Stimulated activated naive CD8-positive, alpha-beta T cell treated with anti-CD3 and anti-CD28 coated beads, Interleukin-15, amount 100 ng/mL, for 72 hours (primary cell): ENCODE data around the gene PDGFRB.

Source experiments
- ATAC-seq: fragments of 150-1000 bp; cut with Tn5 transposase; 2 replicates; pipeline ENCODE4 v1.10.0; 2021; ENCODE audit warnings: mild to moderate bottlenecking, moderate library complexity
- DNase-seq, 2 donors: peaks; one replicate each; pipeline ENCODE4 v3.0.0; 2021 to 2022
- H3K27ac Mint-ChIP-seq, 2 donors: one replicate each; pipeline ENCODE4 v1.8.0; 2022; ENCODE audit warnings: mild to moderate bottlenecking in 2 of 2, mixed read lengths in 2 of 2, moderate library complexity in 2 of 2
- H3K27me3 Mint-ChIP-seq: one replicate; pipeline ENCODE4 v1.8.0; 2022; ENCODE audit warnings: mixed read lengths
- H3K4me1 Mint-ChIP-seq: one replicate; pipeline ENCODE4 v1.8.0; 2022; ENCODE audit warnings: mild to moderate bottlenecking, mixed read lengths
- H3K4me3 Mint-ChIP-seq, 2 donors: one replicate each; pipeline ENCODE4 v1.8.0; 2022; ENCODE audit warnings: mild to moderate bottlenecking in 2 of 2, mixed read lengths in 2 of 2, moderate library complexity in 1 of 2
- H3K9me3 Mint-ChIP-seq, 2 donors: one replicate each; pipeline ENCODE4 v1.8.0; 2022; ENCODE audit warnings: mixed read lengths in 2 of 2

Gene PDGFRB

GRCh38 chr5:150160448-150161081, 4.9 kb upstream of the PDGFRB start:
- Mint-ChIP-seq H3K4me3 (no peak overlapping the region), H3K4me1 (peaks cover 10% of the 10 kb centered on the region), H3K27ac (no peak overlapping the region), H3K9me3 (no peaks in the 10 kb centered on the region), H3K27me3 (peaks cover 30% of the 10 kb centered on the region)
- DNase-seq (no peak), ATAC-seq (no peak)

GRCh38 chr5:150159741-150160179, 4.1 kb upstream of the PDGFRB start:
- H3K27ac Mint-ChIP-seq: no peak overlapping the region
- H3K9me3 Mint-ChIP-seq: no peaks in the 10 kb centered on the region
- ATAC-seq (no peak), DNase-seq (no peak)
- no peak overlapping the region for H3K4me3 Mint-ChIP-seq
- H3K27me3 Mint-ChIP-seq: peaks cover 22% of the 10 kb centered on the region
- H3K4me1 Mint-ChIP-seq: peaks cover 18% of the 10 kb centered on the region

DNA sequence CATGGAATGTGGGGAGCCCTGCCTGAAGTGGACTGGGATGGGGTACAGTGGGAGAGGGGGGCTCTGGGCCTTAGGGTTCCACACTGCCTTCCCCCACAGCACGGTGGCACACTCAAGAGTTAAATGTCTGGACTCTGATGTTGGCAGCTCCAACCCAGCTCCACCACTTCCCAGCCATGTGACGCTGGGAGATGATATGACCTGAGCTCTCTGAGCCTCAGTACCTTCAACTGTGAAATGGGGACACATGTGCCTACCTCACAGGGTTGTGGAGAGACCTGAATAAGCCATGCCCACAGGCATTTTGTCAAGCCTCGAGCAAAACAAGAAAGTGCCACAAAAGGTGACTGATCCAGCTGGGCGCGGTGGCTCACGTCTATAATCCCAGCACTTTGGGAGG, 3.4 kb upstream of the PDGFRB start:
- Mint-ChIP-seq H3K4me1 (peaks cover 24% of the 10 kb centered on the region), H3K27ac (no peak overlapping the region), H3K9me3 (no peaks in the 10 kb centered on the region), H3K27me3 (peaks cover 24% of the 10 kb centered on the region), H3K4me3 (no peak overlapping the region)
- no peak for DNase-seq
- ATAC-seq: no peak

GRCh38 chr5:150158170-150158949, 2.7 kb upstream of the PDGFRB start:
- H3K27ac Mint-ChIP-seq: no peak overlapping the region
- H3K9me3 Mint-ChIP-seq: no peaks in the 10 kb centered on the region
- peaks cover 31% of the 10 kb centered on the region for H3K27me3 Mint-ChIP-seq
- DNase-seq (no peak), ATAC-seq (no peak)
- peaks cover 24% of the 10 kb centered on the region for H3K4me1 Mint-ChIP-seq
- no peak overlapping the region for H3K4me3 Mint-ChIP-seq

GRCh38 chr5:150157168-150157567, 1.5 kb upstream of the PDGFRB start:
- Mint-ChIP-seq H3K4me3 (no peak overlapping the region), H3K9me3 (no peaks in the 10 kb centered on the region), H3K4me1 (peaks cover 24% of the 10 kb centered on the region), H3K27ac (no peak overlapping the region), H3K27me3 (peaks cover 31% of the 10 kb centered on the region)
- no peak for ATAC-seq
- no peak for DNase-seq

DNA sequence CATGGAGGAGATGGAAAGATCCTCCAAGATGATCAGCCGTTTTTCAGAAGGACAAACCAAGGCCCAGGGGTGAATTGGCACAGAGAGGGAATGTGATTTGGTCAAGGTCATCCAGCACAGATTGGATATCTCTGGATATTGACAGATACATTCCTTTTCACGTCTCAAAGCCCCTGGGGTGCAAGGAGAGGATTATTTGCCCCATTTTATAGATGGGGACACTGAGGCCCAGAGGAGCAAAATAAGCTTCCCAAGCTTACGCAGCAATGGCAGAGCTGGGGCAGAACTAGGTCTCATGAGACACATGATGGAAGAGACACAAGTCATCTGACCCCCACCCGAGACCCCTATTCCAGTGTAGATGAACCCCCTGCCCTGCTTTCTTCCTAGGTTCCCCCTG, 895 bp upstream of the PDGFRB start:
- DNase-seq (no peak), ATAC-seq (no peak)
- Mint-ChIP-seq H3K4me3 (peak overlapping the region in 1 of 2 donors; percentile 82), H3K4me1 (peaks cover 24% of the 10 kb centered on the region), H3K9me3 (no peaks in the 10 kb centered on the region), H3K27ac (no peak overlapping the region), H3K27me3 (peaks cover 31% of the 10 kb centered on the region)

DNA sequence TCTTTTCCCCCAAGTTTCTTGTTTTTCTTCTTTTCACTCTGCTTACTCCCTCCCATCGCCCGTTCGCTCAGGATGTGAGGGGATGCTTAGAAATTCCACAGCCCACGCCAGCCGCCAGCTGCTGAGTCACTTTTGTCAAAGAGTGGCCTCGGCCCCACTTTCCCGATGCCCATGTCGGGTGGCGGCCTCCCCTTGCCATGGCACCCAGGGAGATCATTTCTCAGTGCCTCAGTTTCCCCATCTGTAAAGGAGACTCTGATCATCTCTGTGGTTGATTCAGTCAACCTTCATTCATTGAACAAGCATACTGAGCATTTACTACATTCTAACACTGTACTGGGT, 353 bp upstream of the PDGFRB start:
- H3K4me3 Mint-ChIP-seq: peak overlapping the region; percentile 82 to 88
- no peaks in the 10 kb centered on the region for H3K9me3 Mint-ChIP-seq
- ATAC-seq (no peak), DNase-seq (no peak)
- peaks cover 24% of the 10 kb centered on the region for H3K4me1 Mint-ChIP-seq
- H3K27me3 Mint-ChIP-seq: peaks cover 29% of the 10 kb centered on the region
- peak overlapping the region; percentile 37 to 96 for H3K27ac Mint-ChIP-seq

DNA sequence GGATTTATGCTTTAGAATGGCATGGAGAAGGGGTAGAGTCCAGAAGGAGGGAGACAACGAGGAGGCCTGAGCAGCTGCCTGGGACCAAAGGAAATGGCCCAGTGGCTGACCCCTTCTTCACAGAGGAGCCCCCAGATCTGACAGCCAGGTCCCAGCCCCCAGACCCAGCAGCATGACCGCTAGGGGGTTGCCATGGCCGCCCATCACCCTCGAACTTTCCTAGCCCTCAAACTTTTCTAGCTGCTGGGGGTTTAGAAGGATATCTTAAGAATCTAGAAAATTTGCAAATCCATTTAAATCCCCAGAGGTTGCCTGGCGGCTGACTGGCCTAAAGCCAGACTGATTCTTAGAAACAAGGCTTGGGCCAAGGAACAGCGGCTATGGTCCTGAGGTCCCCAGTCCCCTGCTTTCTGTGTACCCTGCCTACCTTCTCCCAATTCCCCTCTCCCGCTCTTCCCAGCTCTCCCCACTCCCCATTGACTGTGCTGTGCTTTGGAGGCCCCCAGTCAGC, 972 bp downstream of the PDGFRB start:
- ATAC-seq (no peak), DNase-seq (no peak)
- H3K4me1 Mint-ChIP-seq: peaks cover 24% of the 10 kb centered on the region
- H3K9me3 Mint-ChIP-seq: no peaks in the 10 kb centered on the region
- H3K4me3 Mint-ChIP-seq: peak overlapping the region in 1 of 2 donors; percentile 82
- H3K27me3 Mint-ChIP-seq: peaks cover 24% of the 10 kb centered on the region
- no peak overlapping the region for H3K27ac Mint-ChIP-seq

DNA sequence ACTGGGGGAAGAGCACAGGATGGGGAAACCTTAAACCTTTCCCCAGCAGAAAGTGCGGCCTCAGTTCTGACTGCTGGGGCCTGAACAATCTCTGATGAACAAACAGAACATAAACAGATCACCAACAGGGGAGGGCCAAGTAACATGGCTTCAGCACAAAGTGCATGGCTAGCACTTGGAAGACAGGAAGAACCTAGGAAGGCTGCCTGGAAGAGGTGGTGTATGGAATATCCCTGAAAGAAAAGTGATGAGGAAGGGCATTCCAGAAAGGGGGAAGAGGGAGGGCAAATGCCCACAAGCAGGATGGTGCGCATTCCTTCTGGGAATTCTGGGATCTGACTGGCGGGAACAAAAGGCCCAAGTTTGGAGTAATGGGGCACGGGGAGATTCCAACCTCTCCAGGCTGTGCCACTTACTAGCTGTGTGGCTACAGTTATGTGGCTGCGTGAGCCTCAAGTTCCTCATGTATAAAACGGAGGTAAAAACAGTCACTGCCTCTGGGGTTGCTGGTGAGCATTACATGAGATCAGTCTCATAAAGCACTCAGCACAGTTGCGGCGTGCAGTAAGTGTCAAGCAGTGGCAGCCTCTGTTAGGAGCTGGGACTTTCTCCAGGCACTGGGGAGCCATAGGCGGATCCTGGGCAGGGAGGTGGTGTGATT, 1.6 kb downstream of the PDGFRB start:
- Mint-ChIP-seq H3K4me1 (peaks cover 24% of the 10 kb centered on the region), H3K9me3 (no peaks in the 10 kb centered on the region), H3K27ac (no peak overlapping the region)

GRCh38 chr5:150153483-150153882, 2.2 kb downstream of the PDGFRB start:
- peaks cover 24% of the 10 kb centered on the region for H3K27me3 Mint-ChIP-seq
- ATAC-seq (no peak), DNase-seq (no peak)
- no peaks in the 10 kb centered on the region for H3K9me3 Mint-ChIP-seq
- H3K4me3 Mint-ChIP-seq: no peak overlapping the region
- no peak overlapping the region for H3K27ac Mint-ChIP-seq
- H3K4me1 Mint-ChIP-seq: peaks cover 24% of the 10 kb centered on the region

More for the DNA sequence above, 1.6 kb downstream of the PDGFRB start:
- Mint-ChIP-seq H3K4me3 (peak overlapping the region in 1 of 2 donors; percentile 50), H3K27me3 (peaks cover 24% of the 10 kb centered on the region)
- ATAC-seq (no peak), DNase-seq (no peak)

DNA sequence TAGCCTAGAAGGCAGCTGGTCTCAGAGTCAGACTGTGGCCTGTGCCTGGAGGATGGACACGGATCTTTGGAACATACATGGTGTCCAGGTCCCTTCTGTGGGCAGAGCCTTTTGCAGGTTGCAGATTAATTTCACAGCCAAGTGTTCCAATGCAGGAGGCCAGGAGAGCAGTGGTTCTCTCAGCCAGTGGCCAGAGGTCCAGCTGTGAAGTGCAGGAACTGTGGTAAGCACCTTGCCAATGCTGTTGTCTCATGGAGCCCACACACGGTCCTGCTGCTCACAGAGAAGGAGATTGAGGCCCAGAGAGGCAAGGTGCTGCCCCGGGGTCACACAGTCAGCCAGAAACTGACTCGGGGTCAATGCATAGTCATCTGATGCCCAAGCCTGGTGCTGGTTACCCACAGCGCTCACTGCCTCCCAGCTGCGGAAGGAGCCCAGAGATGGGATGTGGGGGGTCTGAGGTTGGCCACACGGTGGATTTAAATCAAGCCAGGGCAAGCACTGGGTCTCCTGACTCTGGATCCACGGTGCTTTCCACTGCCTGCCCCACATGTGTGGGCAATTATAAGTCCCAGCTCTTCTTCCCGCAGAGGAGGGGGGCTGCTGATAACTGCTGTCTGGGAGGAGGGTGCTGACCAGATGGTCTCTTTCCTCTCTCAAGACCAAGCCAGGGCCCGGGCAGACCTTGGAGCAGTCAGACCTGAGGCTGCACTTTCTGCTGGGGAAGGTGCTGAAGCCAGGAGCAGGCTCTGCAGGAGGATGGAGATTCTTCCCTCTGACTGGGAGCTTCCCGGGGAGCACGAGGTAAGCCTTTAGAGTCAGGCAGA, 2.8 kb downstream of the PDGFRB start:
- Mint-ChIP-seq H3K4me1 (peaks cover 24% of the 10 kb centered on the region), H3K27ac (no peak overlapping the region), H3K9me3 (no peaks in the 10 kb centered on the region), H3K4me3 (no peak overlapping the region), H3K27me3 (peaks cover 23% of the 10 kb centered on the region)
- DNase-seq: peak in 1 of 2 donors; percentile 19
- no peak for ATAC-seq

- Mint-ChIP-seq H3K9me3 (no peaks in the 10 kb centered on the region), H3K27me3 (peaks cover 13% of the 10 kb centered on the region), H3K4me1 (peaks cover 5% of the 10 kb centered on the region), H3K27ac (no peak overlapping the region), H3K4me3 (no peak overlapping the region)
- DNase-seq (no peak), ATAC-seq (peak; percentile 38)
Measured at GRCh38 chr5:150149618-150150017, 6.0 kb downstream of the PDGFRB start.

DNA sequence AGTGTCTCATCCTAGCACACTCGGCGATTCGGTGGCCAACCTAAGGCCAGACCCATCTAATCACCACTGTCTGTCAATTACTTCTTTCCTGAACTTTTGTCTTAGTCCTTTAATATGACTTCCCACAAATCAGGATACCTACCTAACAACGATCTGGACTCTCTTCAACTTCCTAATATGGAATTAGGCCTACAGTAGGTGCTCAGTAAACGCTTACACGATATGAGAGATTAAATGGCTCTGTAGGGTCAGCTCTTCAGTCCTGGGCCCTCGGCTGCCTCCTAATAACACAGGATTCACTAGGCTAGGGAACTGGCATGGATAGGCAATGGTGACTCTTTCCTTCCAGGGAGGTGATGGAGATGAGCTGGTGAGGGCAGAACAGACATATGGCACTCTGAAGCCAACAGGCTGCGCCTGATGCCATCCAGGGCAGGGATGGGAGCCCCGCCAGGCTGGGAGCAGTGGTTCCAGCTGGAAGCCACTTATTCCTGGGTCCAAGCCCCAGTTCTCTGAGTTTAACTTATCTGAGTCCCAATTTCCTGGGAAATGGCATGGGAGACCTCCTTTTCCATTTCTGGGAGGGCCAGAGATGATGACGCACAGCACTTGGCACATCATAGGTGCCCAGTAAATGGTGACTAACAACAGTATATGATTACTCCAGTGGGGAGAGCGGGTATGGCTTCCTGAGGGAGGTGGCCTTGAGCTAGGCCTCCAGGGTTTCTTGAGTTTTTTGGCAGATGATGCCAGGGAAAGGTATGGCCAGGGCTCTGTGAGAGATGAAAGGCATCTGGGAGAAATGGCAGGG, 7.3 kb downstream of the PDGFRB start:
- no peak for DNase-seq
- peaks cover under 1% of the 10 kb centered on the region for H3K27me3 Mint-ChIP-seq
- no peaks in the 10 kb centered on the region for H3K4me1 Mint-ChIP-seq
- no peak for ATAC-seq
- H3K9me3 Mint-ChIP-seq: no peaks in the 10 kb centered on the region
- no peak overlapping the region for H3K4me3 Mint-ChIP-seq
- no peak overlapping the region for H3K27ac Mint-ChIP-seq

DNA sequence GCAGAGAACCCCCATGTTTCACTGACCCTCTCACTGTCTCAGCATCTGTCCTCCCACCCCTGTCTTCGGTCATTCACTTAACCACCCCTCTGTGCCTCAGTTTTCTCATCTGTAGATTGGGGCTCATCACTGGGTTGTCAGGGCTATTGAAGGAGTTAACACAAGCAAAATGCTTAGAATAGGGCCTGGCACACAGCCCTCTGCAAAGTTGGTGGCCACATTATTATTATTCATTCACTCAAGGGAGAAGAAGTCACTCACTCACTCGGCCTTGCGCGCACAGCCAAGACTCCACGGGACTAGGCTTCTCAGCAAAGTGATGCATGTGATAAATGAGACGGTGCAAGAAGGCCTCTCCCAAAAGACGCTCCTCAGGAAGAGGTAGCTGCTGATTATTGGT, 8.0 kb downstream of the PDGFRB start:
- ATAC-seq: no peak
- no peak overlapping the region for H3K27ac Mint-ChIP-seq

More for the DNA sequence above, 8.0 kb downstream of the PDGFRB start:
- Mint-ChIP-seq H3K4me1 (no peaks in the 10 kb centered on the region), H3K27me3 (no peaks in the 10 kb centered on the region), H3K4me3 (no peak overlapping the region), H3K9me3 (no peaks in the 10 kb centered on the region)
- no peak for DNase-seq
